Stimulated activated CD8-positive, alpha-beta memory T cell treated with anti-CD3 and anti-CD28 coated beads, Interleukin-2, amount 100 ng/mL, for 48 hours (primary cell): ENCODE data around the gene TPX2.

Source experiments
- DNase-seq, 2 donors: peaks; one replicate each; pipeline ENCODE4 v3.0.0-alpha.2; 2020; ENCODE audit warnings: low read depth in 2 of 2

Gene TPX2

GRCh38 chr20:31833931-31834521, 94.9 kb downstream of the TPX2 start:
- DNase-seq, result no peak

DNA sequence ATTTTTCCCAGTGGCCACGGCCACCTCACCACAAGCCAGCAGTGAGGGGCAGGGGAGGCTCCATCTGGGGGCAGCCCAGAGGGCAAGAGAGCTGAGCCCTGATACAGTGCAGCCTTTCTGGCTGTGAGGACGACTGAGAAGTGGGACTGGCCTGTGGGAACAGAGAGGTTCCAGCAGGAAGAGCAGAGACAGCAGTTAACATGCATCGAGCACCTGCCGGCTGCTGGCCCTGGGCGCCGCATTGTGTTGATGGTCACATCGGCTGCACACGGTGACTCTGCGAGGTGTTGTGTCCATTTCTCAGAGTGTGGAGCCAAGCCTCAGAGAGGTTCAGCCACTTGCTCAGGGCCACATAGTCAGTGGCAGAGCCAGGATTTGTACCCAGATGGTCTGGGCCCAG, 96.5 kb downstream of the TPX2 start:
- no peak for DNase-seq

DNA sequence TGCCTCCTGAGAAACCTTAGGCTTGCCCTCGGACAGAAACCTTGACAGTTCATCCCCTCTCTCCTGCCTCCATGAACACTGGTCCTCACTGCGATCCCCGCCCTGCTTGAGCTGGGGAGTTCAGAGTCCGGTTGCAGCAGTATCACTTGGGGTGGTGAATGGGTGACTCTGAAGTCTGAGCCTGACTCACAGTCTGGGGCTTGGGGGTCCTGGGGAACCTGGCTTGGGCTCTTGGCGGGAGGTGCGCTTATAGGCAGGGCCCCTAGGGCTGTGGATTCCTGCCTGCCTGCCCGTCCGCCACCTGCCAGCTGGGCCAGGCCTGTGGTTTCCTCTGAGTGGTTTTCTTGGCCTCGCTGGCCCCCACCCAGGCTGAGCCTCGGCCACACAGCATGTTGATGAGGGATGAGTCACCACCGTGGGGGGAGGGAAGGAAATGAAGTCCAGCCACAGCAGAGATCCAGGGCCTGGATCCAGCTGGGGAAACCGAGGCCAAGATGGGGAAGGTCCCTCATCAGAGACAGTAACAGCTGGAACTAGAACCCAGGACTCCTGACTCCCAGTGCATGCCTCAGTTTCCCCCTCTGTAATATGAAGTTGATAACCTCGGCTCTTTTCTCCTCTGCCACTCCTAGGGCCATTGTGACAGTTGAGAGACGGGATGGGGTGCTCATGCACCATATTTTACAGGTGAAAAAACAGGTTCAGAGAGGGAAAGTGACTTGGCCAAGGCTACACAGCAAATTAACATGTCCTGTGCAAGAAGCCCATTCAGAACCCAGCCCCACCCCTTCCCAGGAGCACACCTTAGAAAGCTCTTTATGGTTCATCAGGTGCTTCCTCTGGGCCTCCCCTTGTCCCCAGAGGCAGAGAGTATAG, 97.1 kb downstream of the TPX2 start:
- peak; percentile 17 to 26 for DNase-seq

DNA sequence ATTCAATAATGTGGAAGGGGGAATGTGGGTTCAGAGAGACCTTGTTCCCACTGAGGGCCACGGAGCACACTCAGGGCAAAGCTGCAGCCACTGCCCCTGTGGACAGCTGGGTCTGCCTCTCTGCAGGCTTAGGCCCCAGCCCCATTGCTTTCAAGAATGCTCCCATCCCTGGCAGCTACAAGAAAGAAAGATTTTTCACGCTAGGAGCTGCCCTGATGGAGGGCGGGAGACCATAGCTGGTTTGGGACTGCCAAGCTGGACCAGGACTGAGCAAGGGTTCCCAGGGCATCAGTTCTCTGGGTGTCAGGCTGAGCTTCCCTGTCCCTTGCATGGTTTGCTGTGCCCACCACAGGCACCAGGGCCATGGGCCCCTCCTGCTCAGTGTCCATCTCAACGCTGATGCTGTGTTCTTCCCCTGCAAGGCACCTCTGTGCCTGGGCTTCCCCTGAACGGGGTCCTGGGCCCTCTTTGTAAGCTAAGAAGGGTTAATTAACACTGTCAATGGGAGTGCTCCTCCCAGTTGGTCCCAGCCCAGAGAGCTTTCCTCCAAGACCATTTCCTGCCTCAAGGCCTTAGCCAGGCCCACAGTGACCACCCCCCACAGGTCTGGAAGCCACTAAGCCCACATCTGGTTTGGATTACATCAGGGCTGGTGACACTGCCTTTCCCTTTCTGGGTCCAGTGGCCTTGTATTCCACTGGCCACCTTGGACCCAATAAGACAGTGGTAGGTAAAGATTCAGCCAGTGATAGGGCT, 97.9 kb downstream of the TPX2 start:
- no peak for DNase-seq

DNA sequence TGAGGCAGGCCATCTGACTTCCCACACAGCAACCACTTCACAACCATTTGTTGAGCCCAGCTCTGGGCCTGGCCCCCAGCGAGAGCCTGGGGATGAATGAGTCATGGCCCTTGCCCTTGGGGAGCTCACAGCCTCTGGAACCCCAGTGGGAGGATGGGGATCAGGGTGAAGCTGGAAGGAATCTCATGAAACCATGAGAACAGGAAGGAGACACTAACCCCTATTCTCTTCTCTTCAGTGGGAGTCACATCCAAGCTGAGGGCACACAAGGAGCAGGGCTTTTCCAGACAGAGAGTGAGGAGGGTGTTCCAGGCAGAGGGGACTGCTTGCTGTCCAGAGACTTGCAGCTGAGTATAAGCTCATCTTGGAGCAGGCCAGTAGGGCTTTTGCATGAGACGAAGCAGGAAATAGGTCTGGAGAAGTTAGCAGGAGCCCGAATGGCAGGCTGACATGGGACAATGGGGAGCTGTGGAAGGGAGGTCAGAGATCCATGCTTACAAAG, 98.9 kb downstream of the TPX2 start:
- DNase-seq, result no peak

DNA sequence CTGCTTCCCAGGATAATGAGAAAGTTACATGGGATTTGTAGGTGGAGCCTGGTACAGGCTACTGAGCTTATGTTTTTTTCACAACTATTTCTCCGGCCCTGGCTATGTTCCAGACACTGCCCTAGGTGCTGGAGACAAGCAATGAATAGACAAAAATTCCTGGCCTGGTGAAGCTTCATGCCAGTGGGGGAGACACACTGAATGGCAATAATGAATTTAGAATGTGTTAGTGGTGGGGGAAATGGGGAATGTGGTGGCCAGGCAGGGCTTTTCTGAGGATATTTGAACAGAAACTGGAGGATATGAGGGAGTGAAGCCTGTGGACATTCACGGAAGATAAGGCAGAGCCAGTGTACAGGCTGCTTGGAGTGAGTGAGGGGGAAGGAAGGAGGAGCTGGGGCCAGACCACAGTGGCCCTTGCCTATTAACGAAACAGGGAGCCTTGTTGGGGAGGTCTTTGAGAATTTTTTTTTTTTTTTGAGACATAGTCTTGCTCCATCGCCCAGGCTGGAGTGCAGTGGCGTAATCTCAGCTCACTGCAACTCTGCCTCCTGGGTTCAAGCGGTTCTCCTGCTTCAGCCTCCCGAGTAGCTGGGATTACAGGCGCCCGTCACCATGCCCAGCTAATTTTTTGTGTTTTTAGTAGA, 99.7 kb downstream of the TPX2 start:
- no peak for DNase-seq

DNA sequence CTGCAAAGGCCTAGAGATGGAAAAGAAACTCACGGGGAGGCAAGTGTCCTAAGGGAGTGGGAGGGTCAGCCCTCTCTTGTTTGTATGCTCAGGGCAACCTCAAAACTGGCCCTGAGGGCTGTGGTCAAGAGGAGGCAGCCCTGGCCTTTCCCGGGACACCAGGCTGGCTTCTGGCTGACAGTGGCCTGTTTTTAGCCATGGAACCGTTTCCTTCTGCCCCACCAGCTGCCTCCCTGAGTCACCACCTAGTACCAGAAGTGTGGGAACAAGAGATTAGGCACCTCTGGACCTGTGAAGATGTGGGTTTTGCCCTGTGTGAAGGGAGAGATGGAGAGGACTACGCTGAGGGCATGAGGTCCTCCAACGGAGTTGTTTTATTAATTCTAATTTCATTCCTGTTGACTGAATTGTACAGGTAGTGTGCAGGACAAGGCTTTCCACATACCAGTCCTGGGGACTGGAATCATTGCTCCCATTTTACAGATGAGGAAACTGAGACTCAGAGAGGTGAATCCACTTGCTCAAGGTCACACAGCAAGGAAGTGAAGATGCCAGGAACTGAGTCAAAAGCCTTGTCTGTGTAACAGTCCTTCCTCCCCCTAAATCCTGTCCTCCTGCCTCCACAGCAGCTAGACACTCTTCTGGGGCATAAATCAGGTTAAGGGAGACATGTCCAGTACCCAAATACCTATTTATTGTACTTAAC, 100.8 kb downstream of the TPX2 start:
- no peak for DNase-seq

DNA sequence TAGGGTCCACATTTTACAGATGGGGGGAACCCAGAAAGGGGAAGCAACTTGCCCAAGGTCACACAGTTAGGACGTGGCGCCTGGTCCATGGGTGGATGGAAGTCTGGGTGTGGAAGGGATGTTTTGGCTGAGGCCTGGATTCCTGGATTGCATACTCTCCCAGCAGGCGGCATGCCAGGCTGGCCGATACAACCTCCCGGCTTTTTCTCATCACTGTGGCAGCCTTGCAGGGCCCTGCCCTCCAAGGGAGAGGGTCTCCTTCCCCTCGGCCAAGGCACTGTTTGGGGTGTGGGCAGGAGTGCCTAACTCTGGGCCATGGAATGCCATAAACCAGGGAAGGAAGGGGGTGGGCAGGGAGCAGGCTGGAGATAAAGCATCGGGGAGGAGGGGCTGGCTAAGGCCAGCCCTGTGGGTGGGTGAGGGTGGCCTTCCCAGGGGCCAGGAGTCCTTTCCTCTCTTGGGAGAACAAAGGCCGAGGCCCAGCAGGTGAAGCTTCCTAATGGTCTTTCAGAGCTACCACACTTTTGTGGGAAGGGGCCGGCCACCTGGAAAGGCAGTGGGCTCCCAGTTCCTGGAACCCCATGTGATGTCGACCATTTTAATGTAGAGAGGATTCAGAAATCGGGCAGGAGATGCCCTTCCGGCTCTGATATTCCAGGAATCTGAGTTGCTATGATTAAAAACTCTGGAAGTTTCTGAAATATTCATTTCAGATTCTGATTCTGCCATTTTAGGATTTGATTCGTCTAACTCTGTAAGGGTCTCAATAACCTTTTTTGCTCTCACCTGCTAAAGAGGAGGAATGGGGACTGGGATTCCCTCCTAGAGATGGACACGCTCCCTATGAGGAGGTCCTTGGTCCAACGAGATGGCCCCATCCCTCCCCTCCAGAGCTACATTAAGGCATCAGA, 102.1 kb downstream of the TPX2 start:
- DNase-seq, result no peak

GRCh38 chr20:31841928-31842327, 102.8 kb downstream of the TPX2 start:
- no peak for DNase-seq

DNA sequence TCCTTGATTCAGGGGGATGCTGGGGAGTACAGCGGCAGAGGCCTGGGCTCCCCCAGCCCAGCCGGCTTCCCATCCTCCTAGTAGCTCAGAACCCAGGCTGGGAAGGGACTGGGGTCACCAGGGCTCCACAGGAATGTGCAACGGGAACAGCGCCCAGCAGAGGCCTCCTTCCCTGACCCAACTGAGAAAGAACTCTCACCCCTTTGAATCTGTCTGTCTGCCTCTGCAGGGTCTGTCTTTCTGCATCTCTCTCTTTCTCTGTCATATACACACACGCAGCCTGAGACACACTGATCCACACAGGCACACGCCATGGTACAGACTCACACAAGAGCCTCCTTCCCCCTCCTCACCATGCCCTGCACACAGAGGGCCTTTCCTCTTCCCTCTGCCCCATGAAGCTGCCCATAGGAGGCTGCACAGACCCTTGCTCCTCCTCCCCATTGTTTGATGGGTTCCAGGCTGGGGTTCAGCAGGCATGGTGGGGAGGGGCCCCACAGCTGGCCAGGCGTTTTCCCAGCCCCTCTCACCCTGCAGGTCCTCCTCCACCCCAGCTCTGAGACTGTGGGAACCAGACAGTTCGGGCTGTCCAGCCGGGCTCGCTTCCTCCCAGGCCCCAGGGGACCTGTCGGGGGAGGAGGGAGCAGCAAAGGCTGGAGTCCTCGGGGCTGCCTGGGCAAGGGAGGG, 103.5 kb downstream of the TPX2 start:
- DNase-seq, result no peak

- no peak for DNase-seq
Measured at GRCh38 chr20:31843288-31843687, 104.2 kb downstream of the TPX2 start.

GRCh38 chr20:31843881-31844280, 104.8 kb downstream of the TPX2 start:
- no peak for DNase-seq

GRCh38 chr20:31844737-31845299, 105.7 kb downstream of the TPX2 start:
- no peak for DNase-seq

DNA sequence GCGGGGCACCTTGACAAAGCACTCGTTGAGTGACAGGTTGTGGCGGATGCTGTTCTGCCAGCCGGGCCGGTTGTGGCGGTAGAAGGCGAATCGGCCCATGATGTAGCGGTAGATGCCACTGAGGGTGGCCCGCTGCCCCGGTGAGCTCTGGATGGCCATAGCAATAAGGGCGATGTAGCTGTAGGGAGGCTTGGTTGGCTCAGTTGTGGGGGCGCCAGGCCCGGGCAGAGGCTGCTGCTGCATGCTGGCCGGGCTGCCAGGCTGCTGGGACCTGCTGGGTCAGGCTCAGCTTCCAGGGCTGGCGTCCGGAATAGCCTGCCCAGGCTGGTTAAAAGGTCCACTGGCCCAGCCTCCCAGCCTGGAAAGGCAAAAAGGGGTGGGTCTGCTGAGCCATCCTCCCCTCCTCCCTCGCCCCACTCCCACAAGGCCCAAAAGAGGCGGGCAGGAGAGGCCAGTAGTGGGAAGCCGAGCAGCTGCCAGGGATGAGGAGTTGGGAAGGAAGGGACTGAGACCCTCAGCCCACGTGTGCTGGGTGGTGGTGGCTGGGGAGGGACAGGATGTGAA, 106.3 kb downstream of the TPX2 start, which contains the start of gene FOXS1:
TSS of gene FOXS1 (minus strand) at position 305 of the 564 bp plus-strand sequence. CDS start at position 243, 62 bp downstream.
- DNase-seq, result no peak

GRCh38 chr20:31846793-31847138, 107.7 kb downstream of the TPX2 start:
- DNase-seq, result no peak

- DNase-seq, result no peak
Measured at GRCh38 chr20:31848088-31848999, 109.3 kb downstream of the TPX2 start.

GRCh38 chr20:31849306-31849930, 110.3 kb downstream of the TPX2 start:
- DNase-seq, result no peak
